Ammon's horn (tissue), 1 donor: ENCODE results near the gene GINS2.
A peak's percentile ranks its signal among the peaks of the same experiment; 100 is the strongest.

Experiments used
- DNase-seq: peaks from one replicate; pipeline ENCODE4 v3.0.0-alpha.2; 2016; ENCODE audit warnings: low spot score

The GINS2 gene

DNA sequence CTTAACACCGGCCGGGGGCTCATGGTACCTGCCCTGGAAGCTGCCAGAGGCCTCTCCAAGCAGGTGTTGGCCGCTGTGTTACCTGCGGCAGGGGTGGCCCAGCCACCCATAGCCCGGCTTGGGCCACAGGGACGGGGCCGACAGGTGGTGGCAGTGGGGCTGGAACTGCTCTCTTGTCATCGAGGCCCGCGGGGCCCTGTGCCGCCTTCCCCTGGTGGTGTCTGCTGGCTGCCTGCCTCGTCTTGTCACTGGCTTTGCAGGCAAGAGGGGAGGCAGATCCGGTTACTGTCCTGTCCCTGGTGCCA lies 48.5 kb downstream of the GINS2 start:
- DNase-seq = no peak

DNA sequence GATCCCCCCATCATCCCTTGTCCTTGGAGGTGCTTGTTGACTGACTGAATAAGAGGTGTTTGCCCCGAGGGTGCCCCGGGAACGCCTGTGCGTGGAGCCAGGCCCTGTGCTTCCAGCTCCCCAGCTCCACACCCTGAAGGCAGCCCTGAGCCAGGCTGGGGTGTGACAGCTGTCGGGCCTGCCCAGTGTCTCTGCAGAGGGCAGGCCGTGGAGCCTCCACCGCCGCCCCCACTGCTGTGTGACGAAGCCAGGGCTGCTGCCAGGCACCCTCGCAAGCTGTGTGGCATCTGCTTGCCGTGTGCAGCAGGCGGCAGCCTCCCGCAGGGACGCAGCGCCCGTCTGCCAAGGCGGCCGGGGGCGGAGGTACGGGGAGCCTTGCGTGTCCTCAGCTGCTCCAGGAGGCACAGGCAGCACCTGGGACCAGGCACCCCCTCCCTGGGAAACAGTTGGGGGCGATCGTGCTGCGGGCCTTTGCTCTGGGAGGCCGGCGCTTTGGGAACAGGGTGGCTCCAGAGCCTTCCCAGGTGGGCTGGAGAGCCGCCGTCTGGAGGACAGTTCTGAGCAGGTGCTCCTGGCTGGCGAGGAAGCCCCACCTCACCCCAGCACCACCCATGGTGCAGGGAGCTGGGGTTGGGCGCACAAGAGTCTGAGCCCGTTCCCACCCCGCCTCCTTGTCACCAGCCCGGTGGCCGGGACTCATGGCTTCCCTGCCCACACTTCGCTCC lies 49.1 kb downstream of the GINS2 start:
- peak; percentile 68 for DNase-seq

DNA sequence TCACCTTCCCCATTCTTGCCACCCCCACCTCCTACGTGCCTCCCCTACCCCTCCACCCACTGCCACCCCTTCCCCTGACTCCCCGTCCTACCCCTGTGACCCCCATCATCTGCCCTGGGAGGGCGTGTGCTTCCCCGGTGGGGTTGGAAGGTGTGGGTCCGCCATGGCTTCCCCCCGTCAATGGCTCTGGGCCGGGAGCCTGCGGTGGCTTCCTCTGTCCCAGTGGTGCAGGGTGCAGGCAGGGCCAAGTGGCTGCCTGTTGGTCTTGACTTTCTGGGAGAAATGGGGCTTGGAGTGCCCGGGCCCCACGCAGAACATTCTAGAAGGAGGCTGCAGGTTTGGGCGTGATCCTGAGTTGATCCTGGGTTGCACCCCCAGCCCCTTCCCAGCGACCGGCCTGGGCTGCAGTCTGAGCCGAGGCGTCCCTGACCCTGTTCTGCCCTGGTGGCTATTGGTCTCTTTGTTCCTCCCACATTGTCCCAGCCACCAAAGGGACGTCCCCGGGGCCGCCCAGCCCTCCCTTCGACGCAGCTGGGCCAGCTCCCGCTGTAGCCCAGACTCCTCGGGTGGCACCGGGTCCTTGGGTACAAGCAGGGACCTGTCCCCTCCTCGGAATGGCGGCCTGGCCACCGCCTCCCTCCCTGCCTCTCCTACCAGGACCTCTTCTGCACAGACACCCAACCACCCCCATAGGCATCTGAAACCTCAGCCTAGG lies 49.9 kb downstream of the GINS2 start:
- DNase-seq = no peak

DNA sequence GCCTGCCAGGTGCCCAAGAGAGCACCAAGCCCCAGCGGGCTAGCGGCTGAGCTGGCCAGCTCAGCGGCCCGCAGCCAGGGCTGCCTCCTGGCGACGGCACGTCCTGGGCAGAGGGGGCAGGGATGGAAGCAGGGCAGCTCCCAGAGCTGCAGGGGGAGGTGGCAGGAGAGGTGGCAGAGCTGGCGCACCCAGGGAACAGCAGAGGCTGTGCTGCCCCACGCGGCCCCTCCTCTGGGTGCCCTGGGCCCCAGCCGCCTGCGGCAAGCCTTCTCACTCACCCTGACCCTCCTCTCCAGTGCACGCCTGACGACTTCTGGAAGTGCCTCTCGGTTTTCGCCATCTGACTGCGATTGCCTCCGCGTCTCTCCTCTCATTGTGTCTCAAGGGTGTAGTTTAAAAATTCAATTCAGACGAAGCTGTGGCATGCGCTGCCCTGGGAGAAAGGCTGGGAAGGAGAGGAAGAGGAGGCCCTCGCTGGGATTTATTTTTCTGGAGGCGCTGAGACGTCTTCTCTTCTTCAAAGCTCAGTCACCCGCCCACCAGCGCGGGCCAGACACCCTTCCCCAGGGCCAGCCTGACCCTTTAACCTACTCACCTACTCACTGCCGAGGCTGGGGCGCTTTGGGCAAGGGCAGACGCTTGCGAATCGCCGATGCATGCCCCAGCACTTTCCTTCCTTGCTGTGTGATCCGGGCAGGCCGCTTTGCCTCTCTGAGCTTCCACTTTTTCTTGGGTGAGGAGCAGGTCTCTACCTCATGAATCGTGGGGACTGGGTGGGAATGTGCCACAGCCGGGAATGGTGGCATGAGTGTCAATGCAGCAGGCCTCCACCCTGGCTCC lies 50.7 kb downstream of the GINS2 start:
- no peak for DNase-seq

DNA sequence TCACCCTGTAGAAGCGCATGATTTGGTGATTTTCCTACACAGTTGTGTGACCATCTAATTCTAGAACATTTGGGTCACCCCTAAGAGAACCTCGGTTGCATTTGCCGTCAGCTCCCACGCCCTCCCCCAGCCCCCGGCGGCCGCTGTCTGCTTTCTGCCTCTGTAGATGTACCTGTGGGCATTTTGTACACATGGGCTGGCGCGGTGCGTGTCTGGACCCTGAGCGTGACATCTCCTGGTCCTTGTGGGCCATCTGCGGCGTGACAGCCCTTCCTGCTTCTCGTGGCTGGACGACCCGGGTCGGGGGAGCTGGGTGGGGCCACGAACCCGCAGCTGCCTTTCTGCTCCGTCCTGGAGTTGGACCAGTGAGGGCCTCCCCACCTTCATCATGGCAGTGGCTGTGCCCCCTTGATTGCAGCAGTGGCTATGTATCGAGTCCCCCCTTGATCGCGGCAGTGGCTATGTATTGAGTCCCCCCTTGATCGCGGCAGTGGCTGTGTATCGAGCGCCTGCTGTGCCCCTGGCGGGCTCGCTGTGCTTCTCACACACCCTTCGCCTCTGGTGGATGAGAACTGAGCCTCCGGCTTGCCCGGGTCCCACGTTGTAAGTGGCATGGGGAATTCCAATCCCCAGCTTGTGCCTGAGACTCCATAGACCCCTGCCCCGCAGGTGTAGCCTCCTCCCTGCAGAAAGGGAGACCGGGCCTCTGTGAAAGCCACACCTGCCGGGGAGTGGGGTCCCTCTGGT lies 51.5 kb downstream of the GINS2 start:
- DNase-seq = no peak

DNA sequence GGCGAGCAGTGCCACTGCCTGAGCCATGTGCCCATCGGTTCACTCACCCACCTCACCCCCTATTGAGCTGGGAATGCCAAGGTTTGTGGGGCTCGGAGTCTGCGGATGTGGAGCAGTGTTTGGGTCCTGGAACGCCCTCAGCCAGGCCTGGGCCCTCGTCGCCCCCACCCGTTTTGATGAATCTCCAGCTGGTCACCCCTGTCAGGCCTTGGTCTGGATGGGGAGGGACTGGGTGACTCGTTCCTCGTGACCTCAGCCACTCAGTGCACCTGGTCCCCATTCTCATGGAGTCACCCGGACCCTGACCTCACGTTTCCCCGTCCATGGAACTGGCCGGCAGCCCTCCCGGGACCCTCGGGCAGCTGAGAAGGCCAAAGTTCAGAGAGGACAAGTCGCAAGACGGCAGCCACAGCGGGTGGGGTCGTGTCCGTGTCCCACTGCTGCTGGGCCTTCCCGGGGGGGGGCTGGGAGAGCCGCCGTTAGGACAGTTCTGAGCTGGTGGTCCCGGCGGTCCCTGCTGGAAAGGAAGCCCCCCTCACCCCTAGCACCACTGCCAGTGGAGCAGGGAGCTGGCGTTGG lies 52.4 kb downstream of the GINS2 start:
- DNase-seq = no peak

DNA sequence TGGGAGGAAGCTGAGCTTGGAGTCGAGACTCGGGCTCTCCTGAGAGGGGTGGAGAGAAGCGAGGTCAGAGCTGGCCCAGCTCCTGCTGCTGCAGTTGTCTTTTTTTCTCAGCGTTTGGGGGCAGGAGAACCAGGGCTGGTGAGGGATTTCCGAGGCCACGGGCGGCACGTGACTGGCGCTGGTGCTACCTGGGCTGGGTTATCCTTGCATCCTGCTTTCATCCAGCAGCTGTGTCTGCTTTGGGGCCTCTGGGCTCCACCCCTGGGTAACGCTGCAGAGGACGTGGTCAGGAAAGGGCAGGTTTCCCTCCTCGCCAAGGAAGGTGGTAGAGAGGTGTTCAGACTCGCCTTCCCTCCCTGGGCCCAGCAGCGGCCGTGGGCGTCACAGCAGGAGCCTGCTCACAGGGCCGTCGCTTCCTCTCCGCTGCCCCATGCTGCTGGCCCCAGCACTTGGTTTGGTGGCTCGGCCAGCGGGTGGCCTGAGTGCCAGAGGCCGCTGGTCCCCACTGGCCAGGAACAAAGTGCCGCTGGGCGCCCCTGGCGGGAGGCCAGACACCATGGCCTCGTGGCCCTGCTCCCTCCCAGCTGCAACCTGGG lies 53.1 kb downstream of the GINS2 start:
- no peak for DNase-seq

DNA sequence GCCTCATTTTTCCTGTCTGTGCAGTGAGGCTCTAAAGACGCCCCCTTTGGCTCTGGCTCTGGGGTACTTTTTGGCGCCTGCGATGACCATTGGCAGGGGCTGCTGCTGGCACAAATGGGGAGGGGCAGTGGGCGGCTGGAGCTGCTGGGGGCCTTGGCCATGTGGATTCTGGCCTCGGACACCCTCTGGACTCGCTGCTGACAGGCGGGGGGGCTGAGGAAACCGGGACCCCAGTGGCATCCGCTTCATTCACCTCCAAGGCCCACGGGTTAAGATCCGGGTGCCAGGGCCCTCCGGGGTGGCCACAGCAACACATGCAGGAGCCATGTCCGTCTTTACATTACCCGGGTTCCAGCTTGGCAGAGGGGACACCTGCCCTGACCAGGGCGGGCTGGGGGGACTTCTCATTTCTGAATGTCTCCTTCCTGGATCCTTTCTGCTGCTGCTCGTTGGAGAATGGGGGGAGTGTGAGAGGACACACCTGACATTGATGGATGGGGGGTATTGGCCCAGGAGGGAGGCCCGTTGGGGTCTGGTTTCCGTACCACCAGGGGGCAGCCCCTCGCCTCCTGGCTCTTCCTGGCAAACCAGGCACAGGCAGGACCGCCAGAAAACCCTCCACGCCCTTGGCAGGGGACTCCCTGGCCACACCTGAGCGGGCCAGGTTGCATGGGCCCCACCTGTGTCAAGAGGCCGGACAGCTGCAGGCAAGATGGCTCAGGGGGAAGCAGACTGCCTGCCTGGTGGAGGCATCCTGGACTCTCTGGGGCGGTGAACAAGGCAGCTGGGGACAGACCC lies 53.8 kb downstream of the GINS2 start:
- no peak for DNase-seq

DNA sequence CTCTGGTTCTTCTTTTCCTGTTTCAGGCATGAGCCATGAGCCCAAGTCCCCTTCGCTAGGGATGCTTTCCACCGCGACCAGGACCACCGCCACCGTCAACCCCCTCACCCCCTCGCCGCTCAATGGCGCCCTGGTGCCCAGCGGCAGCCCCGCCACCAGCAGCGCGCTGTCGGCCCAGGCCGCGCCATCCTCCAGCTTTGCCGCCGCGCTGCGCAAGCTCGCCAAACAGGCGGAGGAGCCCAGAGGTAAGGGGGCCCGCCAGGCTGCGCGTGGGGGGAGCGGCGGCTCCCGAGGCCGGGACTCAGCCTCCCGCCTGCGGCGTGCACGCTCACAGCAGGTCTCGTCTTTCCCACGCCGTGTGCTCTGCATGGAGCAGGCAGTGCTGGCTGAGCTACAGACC lies 54.9 kb downstream of the GINS2 start:
- no peak for DNase-seq

DNA sequence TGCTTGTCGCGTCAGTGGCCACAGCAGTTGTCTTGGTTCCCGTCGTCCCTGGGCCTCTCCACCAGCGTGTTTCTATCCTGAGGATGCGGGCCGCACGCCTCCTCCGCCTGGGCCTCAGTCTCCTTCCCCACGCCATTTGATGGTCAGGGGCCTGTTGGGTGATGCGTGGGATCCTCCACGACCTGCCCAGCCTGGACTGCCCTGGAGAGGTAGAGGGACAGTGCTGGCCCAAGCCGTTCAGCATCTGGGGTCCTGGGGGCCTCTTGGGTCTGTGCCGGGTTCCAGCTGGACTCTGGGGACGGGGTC lies 55.4 kb downstream of the GINS2 start:
- DNase-seq = no peak

DNA sequence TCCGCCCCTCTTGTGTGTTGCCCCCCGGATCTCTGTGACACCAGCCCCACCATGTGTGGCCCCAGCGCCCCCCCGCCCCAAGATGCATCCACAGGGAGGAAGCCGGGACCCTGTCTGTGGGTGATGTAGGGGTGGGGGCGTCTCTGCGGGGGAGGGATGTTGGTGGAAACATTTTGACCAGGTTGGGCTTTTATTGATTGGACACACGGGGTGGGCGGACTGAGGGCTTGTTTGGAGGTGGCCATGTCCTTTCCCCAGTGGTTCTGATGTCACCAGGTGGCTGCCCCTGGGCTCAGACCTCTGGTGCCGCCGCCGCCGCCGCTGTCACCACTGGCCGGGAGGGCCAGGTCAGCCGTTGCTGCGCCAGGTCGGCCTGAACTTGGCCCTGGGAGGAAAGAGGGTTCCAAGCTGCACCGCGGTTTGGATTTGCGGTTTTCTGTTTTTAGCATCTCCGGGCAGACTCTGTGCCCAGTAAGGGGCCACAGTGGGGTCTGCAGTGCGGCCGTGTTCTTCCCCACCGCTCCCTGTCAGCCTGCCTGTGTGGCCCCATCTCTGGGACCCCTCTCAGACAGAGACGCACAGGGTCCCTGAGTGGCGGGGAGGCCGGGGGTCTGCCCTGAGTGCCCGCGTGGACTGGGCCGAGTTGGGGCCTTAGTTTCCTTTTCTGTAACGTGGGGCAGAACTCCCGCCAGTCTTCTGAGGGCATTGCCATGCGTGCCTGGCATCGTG lies 55.9 kb downstream of the GINS2 start:
- DNase-seq = no peak

DNA sequence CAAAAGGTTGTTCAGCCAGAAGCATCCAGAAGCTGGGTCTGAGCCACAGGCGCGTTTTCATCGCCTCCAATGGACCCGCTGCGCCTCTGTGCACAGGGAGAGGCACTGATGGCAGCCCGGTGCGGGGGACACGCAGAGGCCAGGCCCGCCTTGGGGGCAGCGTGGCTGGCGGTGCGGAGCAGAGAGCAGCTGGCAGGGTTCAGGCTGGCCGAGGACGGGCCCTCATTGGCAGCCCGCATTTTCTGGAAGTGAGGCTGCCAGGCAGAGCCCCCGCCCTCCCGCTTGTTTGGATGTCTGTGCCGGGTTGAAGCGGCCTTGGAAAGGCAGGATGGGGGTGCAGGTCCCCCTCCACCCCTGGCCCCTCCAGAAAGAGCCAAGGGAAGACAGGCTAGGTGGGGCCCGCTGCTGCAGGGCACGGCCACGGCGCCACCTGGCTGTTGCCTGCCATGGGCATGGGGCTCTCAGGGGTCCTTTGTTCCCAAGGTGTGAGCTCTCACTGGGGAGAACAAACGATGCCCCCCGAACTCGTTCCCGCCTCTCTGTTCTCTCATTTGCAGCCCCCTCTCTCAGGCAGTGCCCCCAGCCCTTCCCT lies 56.9 kb downstream of the GINS2 start:
- DNase-seq = no peak

DNA sequence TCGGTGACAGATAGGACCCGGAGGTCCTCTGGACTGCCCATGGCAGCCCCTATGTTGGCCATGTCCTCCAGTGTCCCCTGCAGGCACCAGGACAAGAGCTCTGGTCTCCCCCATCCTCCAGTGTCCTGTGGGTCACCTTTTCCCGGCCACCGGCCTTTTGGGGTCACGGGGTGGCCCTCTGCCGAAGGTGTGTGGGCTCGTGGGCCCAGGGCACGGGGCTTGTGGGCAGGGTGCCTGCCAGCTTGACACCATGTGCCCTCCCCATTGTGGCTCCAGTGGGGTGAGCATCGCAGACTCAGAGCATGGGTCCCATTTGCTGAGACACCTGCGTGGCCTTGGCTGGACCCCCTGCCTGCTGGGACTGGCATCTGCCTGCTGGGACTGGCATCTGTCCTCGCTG lies 57.5 kb downstream of the GINS2 start:
- DNase-seq = no peak

DNA sequence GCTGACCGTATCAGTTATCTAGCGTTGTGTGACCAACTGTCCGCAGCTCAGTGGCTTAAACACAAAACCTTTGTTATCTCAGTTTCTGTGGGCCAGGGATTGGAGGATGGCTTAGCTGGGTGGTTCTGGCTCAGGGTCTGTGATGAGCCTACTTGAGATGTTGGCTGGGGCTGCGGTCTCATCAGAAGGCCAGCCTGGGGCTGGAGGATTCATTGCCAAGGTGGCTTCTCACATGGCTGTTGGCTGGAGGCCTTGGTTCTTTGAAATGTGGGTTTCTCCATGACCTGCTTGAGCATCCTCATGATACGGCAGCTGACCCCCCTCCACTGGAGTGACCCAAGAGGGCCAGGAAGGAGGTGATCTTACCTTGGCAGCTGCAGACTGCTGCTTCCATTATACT lies 58.9 kb downstream of the GINS2 start:
- DNase-seq = no peak

DNA sequence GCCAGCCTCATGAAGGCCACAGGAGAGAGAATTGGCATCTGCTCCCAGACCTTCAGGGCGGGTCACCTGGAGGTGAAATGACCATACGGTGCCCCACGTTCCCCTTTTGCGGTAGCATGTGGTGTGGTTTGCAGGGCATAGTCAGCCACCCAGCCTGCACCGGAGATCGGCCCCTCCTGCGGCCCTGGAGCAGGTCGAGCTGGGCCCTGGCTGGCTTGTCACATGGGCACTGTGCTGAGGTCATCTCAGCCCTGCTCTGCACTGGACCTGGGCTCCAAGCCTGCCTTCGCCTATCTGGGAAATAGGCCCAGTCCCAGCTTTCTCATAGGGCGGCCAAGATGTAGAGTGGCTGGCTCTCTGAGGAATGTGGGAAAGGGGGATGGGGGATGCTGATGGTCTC lies 59.4 kb downstream of the GINS2 start:
- no peak for DNase-seq

DNA sequence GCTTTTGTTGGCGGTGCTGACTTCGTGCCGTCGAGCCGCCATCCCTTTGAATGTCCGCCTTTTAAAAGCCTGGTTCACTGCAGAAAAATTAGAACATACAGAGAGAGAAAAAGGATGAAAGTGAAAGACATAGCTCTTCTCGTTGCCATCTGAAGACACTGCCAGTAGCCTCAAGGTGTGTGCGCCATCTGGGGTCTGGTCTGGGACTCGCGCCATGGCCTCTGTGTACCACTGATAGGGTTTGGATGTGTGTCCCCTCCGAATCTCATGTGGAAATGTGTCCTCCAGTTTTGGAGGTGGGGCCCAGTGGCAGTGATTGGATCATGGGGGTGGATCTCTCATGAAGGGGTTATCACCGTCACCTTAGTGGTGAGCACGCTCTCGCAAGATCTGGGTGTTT lies 60.1 kb downstream of the GINS2 start:
- no peak for DNase-seq

DNA sequence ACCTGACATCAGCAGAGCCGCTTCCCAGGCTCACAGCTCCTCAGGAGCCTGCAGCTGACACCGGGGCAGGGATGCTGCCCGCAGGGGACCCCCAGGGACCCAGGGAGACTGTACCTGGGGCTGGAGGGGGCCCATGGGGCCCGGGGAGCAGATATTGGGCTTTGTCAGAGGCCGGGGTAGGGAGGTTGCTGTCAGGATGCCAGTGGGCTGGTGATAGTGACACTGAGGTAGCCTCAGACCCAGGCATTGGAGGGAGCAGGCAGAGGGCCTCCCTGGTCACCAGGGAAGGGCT lies 60.5 kb downstream of the GINS2 start:
- DNase-seq = no peak

DNA sequence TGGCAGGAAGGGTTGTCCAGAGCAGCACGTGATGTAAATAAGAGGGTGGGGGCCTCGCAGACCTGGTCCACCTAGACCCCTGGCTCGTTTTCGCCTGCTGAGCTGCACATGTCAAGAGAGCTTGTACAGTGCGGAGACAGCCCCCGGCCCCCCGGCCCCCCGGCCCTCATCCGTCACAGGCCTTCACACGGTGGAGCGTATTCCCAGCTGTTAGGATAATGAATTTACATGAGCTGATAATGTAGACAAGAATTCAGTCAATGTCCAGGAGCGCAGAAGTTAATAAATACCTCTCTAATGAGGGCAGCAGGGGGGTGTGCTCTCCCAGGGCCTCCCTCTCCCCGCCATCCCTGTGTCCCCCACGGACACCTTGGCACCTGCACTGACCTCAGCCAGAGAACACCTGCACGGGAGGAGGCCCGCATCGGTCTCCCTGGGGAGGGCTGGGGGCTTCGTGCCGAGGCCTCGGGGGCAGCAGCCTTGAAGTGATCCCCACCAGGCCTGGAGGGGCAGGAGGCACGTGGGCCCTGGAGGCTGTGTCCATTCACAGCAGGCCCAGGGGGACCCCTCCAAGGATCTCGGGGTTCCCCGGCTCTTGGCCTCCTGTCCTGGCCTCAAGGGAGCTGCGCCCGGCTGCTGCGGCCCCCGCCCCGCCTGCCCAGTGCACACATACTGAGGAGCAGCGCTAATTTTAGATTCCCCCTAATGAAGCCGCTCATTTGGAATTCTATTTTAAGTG lies 61.1 kb downstream of the GINS2 start:
- DNase-seq = no peak

DNA sequence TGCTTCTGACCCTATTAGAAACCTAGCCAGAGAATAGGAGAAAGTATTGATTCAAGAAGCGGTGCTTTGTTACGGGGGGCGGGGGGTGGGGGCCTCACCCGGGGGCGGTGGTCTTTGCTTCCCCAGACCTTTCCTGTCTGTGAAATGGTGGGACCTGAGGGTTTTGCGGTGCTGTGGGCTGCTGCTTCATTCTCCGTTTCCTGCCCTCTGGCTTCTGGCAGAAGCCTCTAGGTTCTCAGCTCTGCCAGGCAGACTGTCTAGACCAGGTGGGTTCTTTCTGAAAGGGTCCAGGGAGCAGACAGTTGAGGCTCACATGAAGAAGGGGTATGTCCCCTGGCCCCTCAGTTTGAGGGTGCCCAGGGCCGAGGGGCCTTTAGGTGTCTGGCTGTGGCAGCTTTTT lies 61.7 kb downstream of the GINS2 start:
- no peak for DNase-seq
